MM.1S (cell line): Measurements from ENCODE around the gene BRD4.

Source experiments
- DNase-seq: peaks from one replicate; pipeline ENCODE4 v3.0.0-alpha.2; 2015
- H2AFZ ChIP-seq: fragments of 300-600 bp; sonication (generic); 2 replicates; pipeline ENCODE4 v1.6.0; 2016; ENCODE audit warnings: antibody characterized with exemption, low read length
- H3F3A ChIP-seq: fragments of 300-600 bp; sonication (generic); 2 replicates; pipeline ENCODE4 v1.6.1; 2016; ENCODE audit warnings: mild to moderate bottlenecking, antibody characterized with exemption, low read length, moderate library complexity, mixed read lengths; ENCODE audit not compliant: insufficient read depth
- H3K27ac ChIP-seq: fragments of 300-600 bp; sonication (generic); 2 replicates; pipeline ENCODE4 v1.5.1; 2016; ENCODE audit warnings: mild to moderate bottlenecking, low read length
- H3K27me3 ChIP-seq: fragments of 300-600 bp; sonication (generic); replicated peaks from 2 replicates; pipeline ENCODE4 v1.6.0; 2016; ENCODE audit warnings: low read length; ENCODE audit not compliant: insufficient read depth
- H3K36me3 ChIP-seq: fragments of 300-600 bp; sonication (generic); replicated peaks from 2 replicates; pipeline ENCODE4 v1.6.1; 2016; ENCODE audit warnings: mild to moderate bottlenecking, low read length, mixed read lengths; ENCODE audit not compliant: insufficient read depth
- H3K4me1 ChIP-seq: fragments of 300-600 bp; sonication (generic); 2 replicates; pipeline ENCODE4 v1.6.1; 2016; ENCODE audit warnings: low read length, mixed read lengths
- H3K4me2 ChIP-seq: fragments of 300-600 bp; sonication (generic); 2 replicates; pipeline ENCODE4 v1.6.0; 2016; ENCODE audit warnings: low read depth, low read length
- H3K4me3 ChIP-seq: fragments of 300-600 bp; sonication (generic); 2 replicates; pipeline ENCODE4 v1.5.1; 2016; ENCODE audit warnings: low read length, mixed read lengths
- H3K79me2 ChIP-seq: fragments of 300-600 bp; sonication (generic); 2 replicates; pipeline ENCODE4 v1.6.1; 2016; ENCODE audit warnings: mixed run types, low read length, mixed read lengths
- H3K9ac ChIP-seq: fragments of 300-600 bp; sonication (generic); 2 replicates; pipeline ENCODE4 v1.6.1; 2016; ENCODE audit warnings: low read length, mixed read lengths
- H3K9me2 ChIP-seq: fragments of 300-600 bp; sonication (generic); replicated peaks from 2 replicates; pipeline ENCODE4 v1.6.1; 2016; ENCODE audit warnings: mild to moderate bottlenecking, low read length, mixed read lengths; ENCODE audit not compliant: insufficient read depth
- H3K9me3 ChIP-seq: fragments of 300-600 bp; sonication (generic); replicated peaks from 2 replicates; pipeline ENCODE4 v1.6.1; 2016; ENCODE audit warnings: mild to moderate bottlenecking, low read length, mixed read lengths; ENCODE audit not compliant: insufficient read depth
- H4K20me1 ChIP-seq: fragments of 300-600 bp; sonication (generic); 2 replicates; pipeline ENCODE4 v1.6.1; 2016; ENCODE audit warnings: mild to moderate bottlenecking, low read length, moderate library complexity, mixed read lengths; ENCODE audit not compliant: insufficient read depth
- CTCF ChIP-seq: fragments of 300-600 bp; sonication (generic); IDR thresholded peaks from 2 replicates; pipeline ENCODE4 v1.5.1; 2016; ENCODE audit warnings: antibody characterized with exemption, low read length, mixed read lengths
- EZH2 ChIP-seq: fragments of 300-600 bp; sonication (generic); optimal IDR thresholded peaks from 2 replicates; pipeline ENCODE3; 2017; ENCODE audit warnings: low read depth, mild to moderate bottlenecking, antibody characterized with exemption, low read length, mixed read lengths
- EZH2phosphoT487 ChIP-seq: fragments of 300-600 bp; sonication (generic); IDR thresholded peaks from 2 replicates; pipeline ENCODE4 v1.6.1; 2018; ENCODE audit warnings: antibody characterized with exemption, low read length

Gene BRD4

GRCh38 chr19:15318241-15318691 lies 14.1 kb downstream of the BRD4 start:
- Histone ChIP-seq H3K27ac (no peak overlapping the region), H3K36me3 (no peaks in the 10 kb centered on the region), H3K9ac (no peak overlapping the region), H3K4me1 (peaks cover 20% of the 10 kb centered on the region), H3K4me2 (no peak overlapping the region), H3K9me2 (no peaks in the 10 kb centered on the region), H4K20me1 (peaks cover 87% of the 10 kb centered on the region), H3K4me3 (no peak overlapping the region), H2AFZ (no peak overlapping the region), H3K79me2 (peaks cover 99% of the 10 kb centered on the region), H3K27me3 (no peaks in the 10 kb centered on the region), H3F3A (peaks cover 8% of the 10 kb centered on the region), H3K9me3 (no peaks in the 10 kb centered on the region)
- no peak for DNase-seq
- no peak for TF ChIP-seq CTCF
- TF ChIP-seq EZH2phosphoT487: no peak
- no peak for TF ChIP-seq EZH2

GRCh38 chr19:15317392-15318071 lies 14.8 kb downstream of the BRD4 start:
- Histone ChIP-seq H3K4me2 (peak overlapping the region; percentile 26; the same call in 1 of the 2 replicates), H3K4me1 (peaks cover 20% of the 10 kb centered on the region), H3K27ac (no peak overlapping the region)

DNA sequence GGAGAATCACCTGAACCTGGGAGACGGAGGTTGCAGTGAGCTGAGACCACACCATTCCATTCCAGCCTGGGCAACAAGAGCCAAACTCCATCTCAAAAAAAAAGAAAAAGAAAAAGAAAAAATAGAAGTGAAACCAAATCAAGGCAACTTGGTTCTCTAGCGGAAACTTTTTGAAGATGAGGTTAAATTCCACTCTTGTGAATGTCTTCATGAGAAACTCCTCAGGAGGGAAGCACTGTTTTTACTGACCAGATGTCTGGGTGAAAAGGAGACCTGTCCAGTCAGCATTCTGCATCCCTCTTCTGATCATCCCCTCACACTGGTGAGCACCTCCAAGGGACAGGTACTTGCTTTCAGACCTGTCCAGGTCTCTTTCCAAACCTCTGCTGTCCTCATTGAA lies 15.8 kb downstream of the BRD4 start:
- Histone ChIP-seq H3K36me3 (no peaks in the 10 kb centered on the region), H3K4me3 (no peak overlapping the region), H3K9me2 (no peaks in the 10 kb centered on the region), H3K79me2 (peaks cover 100% of the 10 kb centered on the region), H3F3A (peaks cover 8% of the 10 kb centered on the region), H3K4me2 (peak overlapping the region; percentile 26; the same call in 1 of the 2 replicates), H3K9me3 (no peaks in the 10 kb centered on the region), H4K20me1 (peaks cover 84% of the 10 kb centered on the region), H3K9ac (no peak overlapping the region), H3K27ac (peak overlapping the region; percentile 33; the same call in 1 of the 2 replicates), H3K27me3 (no peaks in the 10 kb centered on the region), H2AFZ (no peak overlapping the region), H3K4me1 (peaks cover 20% of the 10 kb centered on the region)
- no peak for TF ChIP-seq EZH2phosphoT487
- no peak for TF ChIP-seq CTCF
- no peak for TF ChIP-seq EZH2
- peak; percentile 41 for DNase-seq

More at GRCh38 chr19:15317392-15318071, 14.8 kb downstream of the BRD4 start:
- Histone ChIP-seq H3K36me3 (no peaks in the 10 kb centered on the region), H3F3A (peaks cover 8% of the 10 kb centered on the region), H3K4me3 (no peak overlapping the region), H3K79me2 (peaks cover 99% of the 10 kb centered on the region), H3K9me3 (no peaks in the 10 kb centered on the region), H3K9me2 (no peaks in the 10 kb centered on the region), H3K9ac (no peak overlapping the region), H2AFZ (no peak overlapping the region), H4K20me1 (peaks cover 85% of the 10 kb centered on the region), H3K27me3 (no peaks in the 10 kb centered on the region)
- no peak for DNase-seq
- TF ChIP-seq EZH2phosphoT487 (no peak), CTCF (no peak), EZH2 (no peak)
